GM12874 (cell line): ENCODE measurements around the gene ZFP36.

ENCODE experiments used
- CTCF ChIP-seq: IDR thresholded peaks from 2 replicates; pipeline ENCODE4 v1.5.1; 2011; ENCODE audit warnings: low read depth, mild to moderate bottlenecking, control low read depth, low read length, moderate library complexity; ENCODE audit not compliant: insufficient read depth

ZFP36 gene

GRCh38 chr19:39405958-39406655 is 540 bp upstream of the ZFP36 start:
- TF ChIP-seq CTCF, result no peak

- no peak for TF ChIP-seq CTCF
These were observed 688 bp downstream of the ZFP36 start for GRCh38 chr19:39407410-39407659.

GRCh38 chr19:39407660-39408391 is 1.2 kb downstream of the ZFP36 start:
- no peak for TF ChIP-seq CTCF

GRCh38 chr19:39408392-39409207 is 2.0 kb downstream of the ZFP36 start:
- TF ChIP-seq CTCF, result no peak

- no peak for TF ChIP-seq CTCF
These were observed 2.8 kb downstream of the ZFP36 start for GRCh38 chr19:39409208-39410016.

GRCh38 chr19:39410017-39410830 is 3.6 kb downstream of the ZFP36 start:
- no peak for TF ChIP-seq CTCF
